ENCODE results near the gene S100A4.

S100A4 gene

DNA sequence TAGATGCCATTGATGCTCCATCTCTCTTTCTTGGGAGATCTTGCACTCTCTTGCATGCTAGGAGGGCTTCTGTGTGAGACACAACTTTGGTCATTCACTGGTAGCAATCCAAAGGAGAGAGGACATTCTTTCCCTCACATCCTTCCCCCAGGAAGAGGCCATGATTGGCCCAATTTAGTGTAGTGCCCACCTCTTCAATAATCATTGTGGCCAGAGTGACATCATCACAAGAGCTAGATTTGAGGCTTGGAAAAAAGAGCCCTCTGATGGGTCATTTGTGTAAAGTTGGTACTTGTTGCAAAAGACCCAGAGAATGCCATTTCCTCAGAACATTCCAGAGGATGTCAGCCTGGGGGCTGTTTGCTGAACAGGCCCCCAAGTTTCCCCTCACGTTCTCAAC, 40.0 kb downstream of the S100A4 start:
- no peak for TF ChIP-seq CTCF (conservative IDR thresholded peaks at IDR 0.05; ENCODE audit: low read depth, low read length)
- H3K4me1 ChIP-seq (ENCODE audit: low read depth, poor library complexity, severe bottlenecking), result peaks cover under 1% of the 10 kb centered on the region
- no peak overlapping the region for H3K27ac ChIP-seq
- no peak overlapping the region for H3K4me2 ChIP-seq
- H4K20me1 ChIP-seq (ENCODE audit: insufficient read depth), result no peaks in the 10 kb centered on the region
- H3K4me3 ChIP-seq (IDR thresholded peaks at IDR 0.05; ENCODE audit: insufficient read depth, low read depth, low read length), result no peak overlapping the region
- no peak overlapping the region for H2AFZ ChIP-seq (ENCODE audit: low read depth)
- no peak overlapping the region for H3K9ac ChIP-seq
- no peaks in the 10 kb centered on the region for H3K36me3 ChIP-seq (ENCODE audit: insufficient read depth)
- H3K79me2 ChIP-seq (ENCODE audit: insufficient read depth, low read depth), result no peaks in the 10 kb centered on the region
- H3K27me3 ChIP-seq (ENCODE audit: insufficient read depth, low read depth), result no peaks in the 10 kb centered on the region

- TF ChIP-seq CTCF (conservative IDR thresholded peaks at IDR 0.05; ENCODE audit: low read depth, low read length), result no peak
- Histone ChIP-seq H3K27me3 (ENCODE audit: insufficient read depth, low read depth) (no peaks in the 10 kb centered on the region), H3K4me2 (no peak overlapping the region), H3K36me3 (ENCODE audit: insufficient read depth) (no peaks in the 10 kb centered on the region), H3K79me2 (ENCODE audit: insufficient read depth, low read depth) (no peaks in the 10 kb centered on the region), H3K9ac (no peak overlapping the region), H3K4me1 (ENCODE audit: low read depth, poor library complexity, severe bottlenecking) (no peaks in the 10 kb centered on the region), H3K4me3 (IDR thresholded peaks at IDR 0.05; ENCODE audit: insufficient read depth, low read depth, low read length) (no peak overlapping the region), H4K20me1 (ENCODE audit: insufficient read depth) (no peaks in the 10 kb centered on the region), H2AFZ (ENCODE audit: low read depth) (no peak overlapping the region), H3K27ac (no peak overlapping the region)
Measured at GRCh38 chr1:153503766-153504165, 41.8 kb downstream of the S100A4 start.

DNA sequence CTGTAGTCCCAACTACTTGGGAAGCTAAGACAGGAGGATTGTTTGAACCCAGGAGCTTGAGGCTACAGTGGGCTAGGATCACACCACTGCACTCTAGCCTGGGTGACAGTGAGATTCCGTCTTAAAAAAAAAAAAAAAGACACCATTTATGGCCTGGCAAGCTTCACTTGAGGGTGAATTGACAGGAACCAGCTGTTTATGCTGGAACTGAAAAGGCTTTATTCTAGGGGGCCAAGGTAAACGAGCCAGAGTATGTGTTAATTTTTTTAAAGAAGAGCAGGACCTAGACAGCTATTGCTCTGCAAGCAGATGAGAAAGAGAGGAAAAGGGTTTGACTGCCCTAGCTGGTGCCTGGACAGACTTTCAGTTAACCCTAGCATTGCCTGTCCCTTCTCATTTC, 46.9 kb downstream of the S100A4 start:
- TF ChIP-seq CTCF (conservative IDR thresholded peaks at IDR 0.05; ENCODE audit: low read depth, low read length), result no peak
- Histone ChIP-seq H3K36me3 (ENCODE audit: insufficient read depth) (no peaks in the 10 kb centered on the region), H3K27ac (no peak overlapping the region), H3K4me1 (ENCODE audit: low read depth, poor library complexity, severe bottlenecking) (peaks cover 4% of the 10 kb centered on the region), H2AFZ (ENCODE audit: low read depth) (no peak overlapping the region), H3K27me3 (ENCODE audit: insufficient read depth, low read depth) (no peaks in the 10 kb centered on the region), H3K79me2 (ENCODE audit: insufficient read depth, low read depth) (no peaks in the 10 kb centered on the region), H3K4me3 (IDR thresholded peaks at IDR 0.05; ENCODE audit: insufficient read depth, low read depth, low read length) (no peak overlapping the region), H4K20me1 (ENCODE audit: insufficient read depth) (no peaks in the 10 kb centered on the region), H3K9ac (no peak overlapping the region), H3K4me2 (no peak overlapping the region)

DNA sequence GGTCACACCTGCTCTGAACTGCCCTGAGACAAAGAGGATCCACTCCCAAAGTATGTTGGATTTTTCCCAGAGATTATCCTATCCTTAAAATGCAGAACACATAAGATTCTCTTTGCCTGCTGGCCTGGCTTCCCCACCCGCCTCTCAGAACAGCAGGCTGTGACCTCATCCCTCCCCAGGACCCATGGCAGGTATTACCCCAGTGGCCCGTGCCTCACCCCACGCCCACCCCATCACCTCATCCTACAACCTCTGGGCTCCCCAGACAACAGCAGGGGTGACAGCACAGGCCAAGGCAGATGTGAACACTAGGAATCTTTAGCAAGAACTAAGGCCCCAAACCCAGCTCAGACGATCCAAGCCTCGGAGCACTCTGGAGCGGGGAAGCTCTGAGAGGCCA, 50.1 kb downstream of the S100A4 start:
- H3K27ac ChIP-seq, result no peak overlapping the region
- H3K4me3 ChIP-seq (IDR thresholded peaks at IDR 0.05; ENCODE audit: insufficient read depth, low read depth, low read length), result no peak overlapping the region
- H3K79me2 ChIP-seq (ENCODE audit: insufficient read depth, low read depth), result no peaks in the 10 kb centered on the region
- no peaks in the 10 kb centered on the region for H3K27me3 ChIP-seq (ENCODE audit: insufficient read depth, low read depth)
- H2AFZ ChIP-seq (ENCODE audit: low read depth), result no peak overlapping the region
- no peak overlapping the region for H3K4me2 ChIP-seq
- peaks cover 4% of the 10 kb centered on the region for H3K4me1 ChIP-seq (ENCODE audit: low read depth, poor library complexity, severe bottlenecking)
- H4K20me1 ChIP-seq (ENCODE audit: insufficient read depth), result no peaks in the 10 kb centered on the region
- no peaks in the 10 kb centered on the region for H3K36me3 ChIP-seq (ENCODE audit: insufficient read depth)
- no peak overlapping the region for H3K9ac ChIP-seq
- TF ChIP-seq CTCF (conservative IDR thresholded peaks at IDR 0.05; ENCODE audit: low read depth, low read length), result no peak

All from KMS-11 (cell line).